ENCODE data around the gene PTCH2.
"Not testable (repeated sequence)": the region's sequence is repeated elsewhere in the genome, so short reads cannot be mapped to it uniquely, and the experiment has no call there.

PTCH2 gene

GRCh38 chr1:44817771-44818495 lies 25.1 kb downstream of the PTCH2 start:
- no peak for DNase-seq

- no peak for DNase-seq
These were observed 25.7 kb downstream of the PTCH2 start for GRCh38 chr1:44817307-44817706.

DNA sequence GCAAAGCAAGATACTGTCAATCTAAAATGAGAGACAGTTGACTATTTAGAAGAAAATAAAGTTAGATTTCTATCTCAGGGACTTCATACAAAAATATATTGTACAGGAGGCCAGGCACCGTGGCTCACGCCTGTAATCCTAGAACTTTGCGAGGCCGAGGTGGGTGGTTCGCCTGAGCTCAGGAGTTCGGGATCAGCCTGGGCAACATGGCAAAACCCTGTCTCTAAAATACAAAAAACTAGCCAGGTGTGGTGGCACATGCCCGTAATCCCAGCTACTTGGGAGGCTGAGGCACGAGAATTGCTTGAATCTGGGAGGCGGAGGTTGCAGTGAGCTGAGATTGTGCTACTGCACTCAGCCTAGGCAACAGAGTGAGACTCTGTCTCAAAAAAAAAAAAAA lies 27.1 kb downstream of the PTCH2 start:
- not testable (repeated sequence) for DNase-seq

DNA sequence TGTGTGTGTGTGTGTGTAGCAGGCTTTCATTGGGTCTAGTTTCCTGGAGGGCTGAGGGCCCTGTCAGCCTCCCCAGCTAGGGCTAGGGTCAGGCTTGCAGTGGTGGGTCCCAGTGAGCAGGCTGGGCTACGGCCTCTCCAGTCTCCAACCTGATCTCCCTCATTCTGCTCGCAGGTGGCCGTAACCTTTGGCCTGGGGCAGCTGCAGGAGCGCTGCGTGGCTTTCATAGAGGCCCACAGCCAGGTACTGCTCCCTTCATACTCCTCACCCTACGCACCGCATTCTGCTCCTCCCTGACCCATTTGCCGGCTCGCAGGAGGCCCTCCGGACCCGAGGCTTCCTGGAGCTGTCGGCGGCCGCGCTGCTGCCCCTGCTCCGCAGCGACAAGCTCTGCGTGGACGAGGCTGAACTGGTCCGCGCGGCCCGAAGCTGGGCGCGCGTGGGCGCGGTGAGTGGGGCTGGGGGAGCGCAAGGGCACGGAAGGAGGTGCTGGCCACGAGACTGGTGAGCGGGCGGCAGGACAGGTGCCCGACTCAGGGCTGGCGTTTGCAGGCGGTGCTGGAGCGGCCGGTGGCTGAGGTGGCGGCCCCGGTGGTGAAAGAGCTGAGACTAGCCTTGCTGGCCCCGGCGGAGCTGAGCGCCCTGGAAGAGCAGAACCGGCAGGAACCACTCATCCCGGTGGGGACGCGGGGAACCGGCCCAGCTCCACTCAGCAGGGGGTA lies 30.1 kb downstream of the PTCH2 start:
- DNase-seq, result no peak

GRCh38 chr1:44811234-44811633 lies 31.8 kb downstream of the PTCH2 start:
- DNase-seq, result no peak

- DNase-seq, result not testable (repeated sequence)
These were observed 32.3 kb downstream of the PTCH2 start for GRCh38 chr1:44810762-44811105.

DNA sequence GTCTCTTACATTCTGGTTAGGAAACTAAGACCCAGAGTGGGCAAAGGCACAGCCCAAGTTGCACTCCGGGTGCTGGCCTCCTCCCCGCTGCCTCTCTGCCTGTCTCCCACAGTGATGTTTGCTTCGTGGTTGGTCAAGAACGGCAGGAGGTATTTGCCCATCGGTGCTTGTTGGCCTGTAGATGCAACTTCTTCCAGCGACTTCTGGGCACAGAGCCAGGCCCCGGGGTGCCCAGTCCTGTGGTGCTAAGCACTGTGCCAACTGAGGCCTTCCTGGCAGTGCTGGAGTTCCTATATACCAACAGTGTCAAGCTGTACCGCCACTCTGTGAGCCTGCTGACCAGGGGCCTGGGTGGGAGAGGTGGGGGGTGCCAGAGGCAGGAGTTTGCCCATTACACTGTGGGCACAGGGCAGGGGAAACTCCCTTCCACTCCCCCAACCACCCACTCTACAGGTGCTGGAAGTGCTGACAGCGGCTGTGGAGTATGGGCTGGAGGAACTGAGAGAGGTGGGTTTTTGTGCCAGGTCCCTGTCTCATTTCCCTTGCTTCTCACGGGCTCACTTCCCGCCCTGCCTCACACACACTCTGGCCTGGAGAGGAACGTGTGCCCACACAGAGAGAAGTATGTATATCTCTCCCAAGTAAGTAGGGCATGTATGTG lies 32.8 kb downstream of the PTCH2 start:
- no peak for DNase-seq

GRCh38 chr1:44808938-44809917 lies 33.8 kb downstream of the PTCH2 start:
- DNase-seq, result no peak

DNA sequence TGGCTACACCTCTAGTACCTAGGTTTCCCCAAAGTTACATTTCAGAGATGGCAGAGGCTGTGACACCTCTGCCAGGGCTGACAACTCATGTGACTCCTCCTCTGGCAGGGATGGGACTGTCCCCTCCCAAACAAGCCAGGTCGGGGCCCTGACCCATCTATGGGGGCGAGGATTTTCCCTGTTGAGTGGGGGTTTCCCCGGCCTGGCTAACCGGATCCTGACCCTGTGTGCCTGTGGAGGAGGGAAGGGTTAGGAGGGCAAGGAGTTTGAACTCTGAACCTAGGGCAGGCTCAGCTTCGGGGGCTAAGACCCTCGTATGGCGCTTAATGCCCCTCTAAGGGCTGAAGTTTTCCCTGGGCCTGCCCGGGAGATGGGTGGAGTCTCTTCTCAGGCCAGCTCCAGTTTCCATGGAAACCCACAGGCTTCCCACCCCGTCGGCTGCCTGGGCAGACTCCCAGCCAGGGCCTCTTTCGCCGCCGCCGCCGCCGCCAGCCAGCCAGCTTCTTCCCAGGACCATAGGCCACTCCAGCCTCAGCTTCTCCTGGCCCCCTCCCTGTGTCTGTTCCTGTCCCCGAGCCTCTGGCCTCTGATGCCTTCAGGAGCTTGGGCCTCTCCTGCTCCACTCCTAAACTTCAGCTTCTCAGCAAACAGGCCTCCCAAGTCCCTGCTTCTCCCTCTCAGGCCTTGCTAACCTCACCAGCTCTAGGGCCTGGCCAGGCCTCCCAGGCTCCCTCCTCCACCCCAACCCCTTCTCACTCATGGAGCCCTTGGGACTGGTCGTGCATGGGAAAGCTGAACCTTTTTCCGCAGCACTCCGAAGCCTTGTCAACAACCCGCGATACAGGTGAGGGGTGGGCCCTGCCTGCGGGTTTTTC lies 34.8 kb downstream of the PTCH2 start, which contains the start of gene BTBD19:
BTBD19 (plus strand) TSS at position 461 of the 875 bp plus-strand sequence; CDS start at position 759, 298 bp downstream.
- no peak for DNase-seq

- no peak for DNase-seq
These were observed 35.5 kb downstream of the PTCH2 start for GRCh38 chr1:44807364-44808062.

GRCh38 chr1:44806704-44807363 lies 36.2 kb downstream of the PTCH2 start, which contains the start of gene DYNLT4:
TSS of gene DYNLT4 (minus strand) at chr1:44807351. CDS start at chr1:44806668, 683 bp downstream.
- no peak for DNase-seq

GRCh38 chr1:44806025-44806703 lies 36.9 kb downstream of the PTCH2 start:
- DNase-seq, result no peak

DNA sequence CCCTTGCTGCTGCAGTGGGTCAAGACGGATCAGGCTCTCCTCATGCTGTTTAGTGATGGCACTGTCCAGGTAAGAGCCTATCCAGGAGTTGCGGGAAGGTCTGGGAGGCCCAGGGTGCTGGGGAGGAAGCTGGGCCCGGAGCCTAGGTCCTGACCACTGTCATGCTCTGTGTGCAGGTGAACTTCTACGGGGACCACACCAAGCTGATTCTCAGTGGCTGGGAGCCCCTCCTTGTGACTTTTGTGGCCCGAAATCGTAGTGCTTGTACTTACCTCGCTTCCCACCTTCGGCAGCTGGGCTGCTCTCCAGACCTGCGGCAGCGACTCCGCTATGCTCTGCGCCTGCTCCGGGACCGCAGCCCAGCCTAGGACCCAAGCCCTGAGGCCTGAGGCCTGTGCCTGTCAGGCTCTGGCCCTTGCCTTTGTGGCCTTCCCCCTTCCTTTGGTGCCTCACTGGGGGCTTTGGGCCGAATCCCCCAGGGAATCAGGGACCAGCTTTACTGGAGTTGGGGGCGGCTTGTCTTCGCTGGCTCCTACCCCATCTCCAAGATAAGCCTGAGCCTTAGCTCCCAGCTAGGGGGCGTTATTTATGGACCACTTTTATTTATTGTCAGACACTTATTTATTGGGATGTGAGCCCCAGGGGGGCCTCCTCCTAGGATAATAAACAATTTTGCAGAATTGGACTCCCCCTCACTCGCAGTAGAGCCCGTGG lies 37.6 kb downstream of the PTCH2 start:
- DNase-seq, result no peak

DNA sequence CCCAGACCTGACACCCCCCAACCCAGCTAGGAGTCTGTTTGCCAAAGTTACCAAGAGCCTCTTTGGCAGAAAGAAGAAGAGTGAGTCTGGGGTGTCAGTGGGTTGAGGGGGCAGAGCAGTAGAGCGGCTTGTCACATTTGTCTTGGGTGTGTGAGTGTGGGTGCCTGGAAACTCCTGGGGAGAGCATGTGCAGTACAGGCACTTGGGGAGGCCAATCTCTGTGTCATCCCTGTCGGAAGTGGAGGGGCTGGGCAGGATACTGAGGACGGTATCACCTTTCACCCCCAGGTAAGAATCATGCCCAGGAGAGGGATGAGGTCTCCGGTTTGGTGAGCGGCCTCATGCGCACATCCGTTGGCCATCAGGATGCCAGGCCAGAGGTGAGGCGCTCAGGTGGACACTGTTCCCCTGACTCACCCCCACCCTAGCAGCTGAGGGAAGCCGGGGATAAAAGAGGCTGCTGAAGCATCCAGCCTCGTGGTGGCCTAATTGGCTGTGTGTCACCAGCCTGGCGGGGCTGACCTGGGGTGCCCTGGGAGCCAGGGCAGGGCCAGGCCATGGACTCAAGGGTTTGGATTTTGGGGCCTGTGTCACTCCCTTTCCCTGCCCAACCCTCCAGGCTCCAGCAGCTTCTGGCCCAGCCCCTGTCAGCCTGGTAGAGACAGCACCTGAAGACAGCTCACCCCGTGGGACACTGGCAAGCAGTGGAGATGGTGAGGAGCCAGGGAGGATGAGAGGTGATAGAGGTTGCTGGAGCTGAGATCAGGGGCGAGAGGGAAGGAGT lies 39.5 kb downstream of the PTCH2 start:
- no peak for DNase-seq

- DNase-seq, result no peak
These were observed 40.1 kb downstream of the PTCH2 start for GRCh38 chr1:44803062-44803311.

DNA sequence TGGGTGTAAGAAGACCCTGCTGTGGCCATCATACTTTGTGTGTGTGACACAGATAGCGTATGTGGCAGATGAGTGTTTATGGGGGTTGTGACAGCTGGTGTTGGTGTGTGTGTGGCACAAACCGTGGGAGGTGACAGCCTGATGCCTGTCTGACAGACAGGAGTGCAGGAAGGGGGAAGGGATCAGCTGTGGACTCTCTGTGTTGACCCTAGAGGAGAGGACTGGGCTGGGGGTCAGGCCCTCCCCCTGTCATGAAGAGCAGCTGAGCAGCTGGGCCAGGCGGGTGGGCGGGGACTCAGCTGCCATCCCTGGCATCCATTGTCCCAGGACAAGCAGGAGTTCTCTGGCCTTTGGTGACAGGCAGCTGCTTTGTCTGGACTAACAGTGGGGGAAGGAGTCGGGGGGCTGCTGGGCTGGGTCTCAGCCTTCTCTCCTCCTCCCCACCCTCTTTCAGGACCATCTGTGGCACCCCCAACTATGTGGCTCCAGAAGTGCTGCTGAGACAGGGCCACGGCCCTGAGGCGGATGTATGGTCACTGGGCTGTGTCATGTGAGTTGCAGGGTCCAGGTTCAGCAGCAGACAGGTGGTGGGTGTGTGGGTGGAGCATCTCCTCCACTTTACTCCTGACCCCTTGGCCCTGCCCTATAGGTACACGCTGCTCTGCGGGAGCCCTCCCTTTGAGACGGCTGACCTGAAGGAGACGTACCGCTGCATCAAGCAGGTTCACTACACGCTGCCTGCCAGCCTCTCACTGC lies 40.6 kb downstream of the PTCH2 start:
- DNase-seq, result no peak

GRCh38 chr1:44801491-44802305 lies 41.4 kb downstream of the PTCH2 start:
- DNase-seq, result peak; percentile 47

Data from NCI-H1694 treated with DMSO at 0.1 percent for 48 hours (cell line).